LNCAP (cell line): ENCODE results near the gene DCP2.

Experiments used
- CTCF ChIP-seq: fragments of 450-650 bp; IDR thresholded peaks from 2 replicates; pipeline ENCODE4 v1.5.1; 2017; ENCODE audit warnings: mild to moderate bottlenecking

Gene DCP2

GRCh38 chr5:112958093-112959088 lies 18.2 kb upstream of the DCP2 start:
- TF ChIP-seq CTCF = no peak

GRCh38 chr5:112960315-112960714 lies 16.3 kb upstream of the DCP2 start:
- no peak for TF ChIP-seq CTCF

GRCh38 chr5:112960863-112961504 lies 15.6 kb upstream of the DCP2 start:
- no peak for TF ChIP-seq CTCF

GRCh38 chr5:112965733-112966306 lies 10.8 kb upstream of the DCP2 start:
- TF ChIP-seq CTCF = no peak

- TF ChIP-seq CTCF = no peak
Observed at GRCh38 chr5:112967520-112968083, 9.0 kb upstream of the DCP2 start.

GRCh38 chr5:112968411-112969106 lies 8.0 kb upstream of the DCP2 start:
- no peak for TF ChIP-seq CTCF

GRCh38 chr5:112971276-112971675 lies 5.3 kb upstream of the DCP2 start:
- TF ChIP-seq CTCF = no peak
